ENCODE results near the gene CD59. TPM values are rescaled to one million over a fixed set of nuclear protein-coding genes. Genes with fewer than 3 reads are reported as not detected.
"Not testable (repeated sequence)": the region's sequence is repeated elsewhere in the genome, so short reads cannot be mapped to it uniquely, and the experiment has no call there.

Gene CD59
- polyA plus RNA-seq, 2 donors, result 328 to 334 TPM

DNA sequence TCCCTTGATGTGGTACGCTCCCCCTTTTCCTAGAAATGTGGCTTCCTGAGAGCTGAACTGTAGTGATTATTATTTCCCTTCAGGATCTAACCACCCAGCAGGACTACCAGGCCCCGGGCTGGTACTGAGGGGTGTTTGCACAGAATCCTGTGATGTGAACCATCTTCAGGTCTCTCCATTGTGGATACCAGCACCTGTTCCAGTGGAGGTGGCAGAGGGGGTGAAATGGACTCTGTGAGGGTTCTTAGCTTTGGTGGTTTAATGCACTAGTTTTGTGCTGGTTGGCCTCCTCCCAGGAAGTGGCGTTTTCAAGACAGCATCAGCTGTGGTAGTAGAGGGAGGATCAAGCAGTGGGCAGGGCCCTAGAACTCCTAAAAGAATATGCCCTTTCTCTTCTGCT, 54.2 kb downstream of the CD59 start:
- 79 to 82% methylated on average over 3 of the region's 3 CpGs for WGBS, 2 donors
- H3K36me3 ChIP-seq (ENCODE audit: control insufficient read depth in 2 of 2, insufficient read depth in 2 of 2, low read length in 1 of 2), result no peaks in the 10 kb centered on the region
- no peak overlapping the region for H3K4me3 ChIP-seq (ENCODE audit: low read depth in 1 of 2, low read length in 2 of 2)
- H3K4me1 ChIP-seq (ENCODE audit: control insufficient read depth in 2 of 2, insufficient read depth in 2 of 2, low read length in 1 of 2), result peaks cover 0 to 10% of the 10 kb centered on the region in 2 donors
- no peaks in the 10 kb centered on the region for H3K9me3 ChIP-seq (ENCODE audit: control insufficient read depth in 2 of 2, insufficient read depth in 1 of 2, low read depth in 1 of 2, low read length in 1 of 2)
- H3K27me3 ChIP-seq (ENCODE audit: control insufficient read depth in 1 of 2, insufficient read depth in 2 of 2, low read length in 2 of 2), result no peaks in the 10 kb centered on the region
- H3K27ac ChIP-seq (ENCODE audit: low read depth in 2 of 2, low read length in 1 of 2), result peak overlapping the region; percentile 24 to 85

DNA sequence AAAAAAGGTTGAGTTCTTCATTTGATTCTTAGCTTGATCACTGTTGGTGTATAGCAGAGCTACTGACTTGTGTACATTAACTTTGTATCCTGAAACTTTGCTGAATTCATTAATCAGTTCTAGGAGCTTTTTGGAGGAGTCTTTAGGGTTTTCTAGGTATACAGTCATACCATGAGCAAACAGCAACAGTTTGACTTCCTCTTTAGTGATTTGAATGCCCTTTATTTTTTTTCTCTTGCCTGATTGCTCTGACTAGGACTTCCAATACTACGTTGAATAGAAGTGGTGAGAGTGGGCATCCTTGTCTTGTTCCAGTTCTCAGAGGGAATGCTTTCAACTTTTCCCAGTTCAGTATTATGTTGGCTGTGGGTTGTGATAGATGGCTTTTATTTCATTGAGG, 57.6 kb downstream of the CD59 start:
- not testable (repeated sequence) for H3K36me3 ChIP-seq (ENCODE audit: control insufficient read depth in 2 of 2, insufficient read depth in 2 of 2, low read length in 1 of 2)
- WGBS, 2 donors, result 64 to 76% methylated on average over 1 of the region's 1 CpG

DNA sequence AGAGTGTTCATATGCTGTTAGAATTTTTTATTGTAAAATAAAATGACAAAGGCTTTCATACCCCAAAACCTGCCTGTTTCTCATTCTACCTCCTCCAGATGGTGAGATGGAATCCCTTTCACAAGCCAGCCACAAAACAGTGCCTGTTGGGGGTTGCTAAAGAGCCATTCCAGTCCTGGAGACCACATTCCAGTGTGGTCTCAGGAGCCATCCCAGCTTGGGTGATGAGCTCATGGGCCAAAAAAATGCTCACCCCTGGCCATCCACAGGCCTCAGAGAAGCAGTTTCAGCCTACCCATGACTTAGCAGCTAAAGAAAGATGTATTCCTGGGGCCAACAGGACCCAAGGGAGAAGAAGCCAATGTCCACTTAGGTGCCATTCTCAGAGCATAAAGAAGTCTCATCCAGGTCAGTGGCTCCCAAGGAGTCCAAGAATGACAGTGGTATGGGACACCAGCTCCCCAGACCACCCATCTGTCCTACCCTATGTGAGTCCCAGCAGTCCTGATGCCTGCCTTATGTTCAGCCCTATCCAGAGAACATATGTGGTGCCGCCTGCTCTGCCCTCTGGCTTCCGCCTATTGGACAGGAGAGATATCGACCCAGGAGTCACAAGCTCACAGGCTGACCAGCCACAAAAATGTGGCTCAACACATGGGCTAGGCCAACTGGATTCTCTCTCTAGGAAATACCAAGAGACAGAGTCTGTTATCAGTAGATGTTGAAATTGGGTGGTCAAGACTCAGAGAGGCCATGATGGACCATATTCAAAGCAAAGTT, 62.0 kb downstream of the CD59 start:
- no peak overlapping the region for H3K27ac ChIP-seq (ENCODE audit: low read depth in 2 of 2, low read length in 1 of 2)
- H3K36me3 ChIP-seq (ENCODE audit: control insufficient read depth in 2 of 2, insufficient read depth in 2 of 2, low read length in 1 of 2), result peaks cover 0 to under 1% of the 10 kb centered on the region in 2 donors
- H3K4me1 ChIP-seq (ENCODE audit: control insufficient read depth in 2 of 2, insufficient read depth in 2 of 2, low read length in 1 of 2), result peaks cover 0 to 2% of the 10 kb centered on the region in 2 donors
- 96 to 100% methylated on average over 3 of the region's 3 CpGs for WGBS, 2 donors
- no peaks in the 10 kb centered on the region for H3K27me3 ChIP-seq (ENCODE audit: control insufficient read depth in 1 of 2, insufficient read depth in 2 of 2, low read length in 2 of 2)
- H3K9me3 ChIP-seq (ENCODE audit: control insufficient read depth in 2 of 2, insufficient read depth in 1 of 2, low read depth in 1 of 2, low read length in 1 of 2), result peaks cover 0 to under 1% of the 10 kb centered on the region in 2 donors
- no peak overlapping the region for H3K4me3 ChIP-seq (ENCODE audit: low read depth in 1 of 2, low read length in 2 of 2)

More for the DNA sequence above, 57.6 kb downstream of the CD59 start:
- H3K27me3 ChIP-seq (ENCODE audit: control insufficient read depth in 1 of 2, insufficient read depth in 2 of 2, low read length in 2 of 2); H3K9me3 ChIP-seq (ENCODE audit: control insufficient read depth in 2 of 2, insufficient read depth in 1 of 2, low read depth in 1 of 2, low read length in 1 of 2); H3K4me3 ChIP-seq (ENCODE audit: low read depth in 1 of 2, low read length in 2 of 2); H3K4me1 ChIP-seq (ENCODE audit: control insufficient read depth in 2 of 2, insufficient read depth in 2 of 2, low read length in 1 of 2); H3K27ac ChIP-seq (ENCODE audit: low read depth in 2 of 2, low read length in 1 of 2): not testable (repeated sequence)

DNA sequence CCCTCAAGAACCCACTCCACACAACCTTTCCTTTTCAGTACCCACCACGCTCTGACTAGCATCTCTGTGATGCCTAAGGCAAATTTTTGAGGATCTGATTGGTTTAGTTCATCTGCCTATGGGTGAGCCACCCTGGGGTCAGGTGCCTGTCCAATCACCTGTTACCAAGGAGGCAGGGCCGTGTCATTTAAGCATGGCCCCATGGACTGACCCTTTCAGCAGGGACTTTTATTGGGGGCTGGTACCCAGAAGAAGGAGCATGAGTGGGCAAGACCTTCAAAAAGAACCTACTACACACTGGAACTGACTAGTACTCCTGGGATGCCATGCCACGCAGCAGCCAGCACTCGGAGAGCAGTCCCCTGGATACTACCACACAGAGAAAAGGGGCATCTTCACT, 64.0 kb downstream of the CD59 start:
- Histone ChIP-seq H3K36me3 (ENCODE audit: control insufficient read depth in 2 of 2, insufficient read depth in 2 of 2, low read length in 1 of 2) (peaks cover 0 to 2% of the 10 kb centered on the region in 2 donors), H3K27ac (ENCODE audit: low read depth in 2 of 2, low read length in 1 of 2) (no peak overlapping the region), H3K4me1 (ENCODE audit: control insufficient read depth in 2 of 2, insufficient read depth in 2 of 2, low read length in 1 of 2) (peaks cover 0 to 7% of the 10 kb centered on the region in 2 donors), H3K27me3 (ENCODE audit: control insufficient read depth in 1 of 2, insufficient read depth in 2 of 2, low read length in 2 of 2) (no peaks in the 10 kb centered on the region), H3K4me3 (ENCODE audit: low read depth in 1 of 2, low read length in 2 of 2) (no peak overlapping the region), H3K9me3 (ENCODE audit: control insufficient read depth in 2 of 2, insufficient read depth in 1 of 2, low read depth in 1 of 2, low read length in 1 of 2) (peaks cover 0 to 2% of the 10 kb centered on the region in 2 donors)
- 84 to 88% methylated on average over 4 of the region's 4 CpGs for WGBS, 2 donors

DNA sequence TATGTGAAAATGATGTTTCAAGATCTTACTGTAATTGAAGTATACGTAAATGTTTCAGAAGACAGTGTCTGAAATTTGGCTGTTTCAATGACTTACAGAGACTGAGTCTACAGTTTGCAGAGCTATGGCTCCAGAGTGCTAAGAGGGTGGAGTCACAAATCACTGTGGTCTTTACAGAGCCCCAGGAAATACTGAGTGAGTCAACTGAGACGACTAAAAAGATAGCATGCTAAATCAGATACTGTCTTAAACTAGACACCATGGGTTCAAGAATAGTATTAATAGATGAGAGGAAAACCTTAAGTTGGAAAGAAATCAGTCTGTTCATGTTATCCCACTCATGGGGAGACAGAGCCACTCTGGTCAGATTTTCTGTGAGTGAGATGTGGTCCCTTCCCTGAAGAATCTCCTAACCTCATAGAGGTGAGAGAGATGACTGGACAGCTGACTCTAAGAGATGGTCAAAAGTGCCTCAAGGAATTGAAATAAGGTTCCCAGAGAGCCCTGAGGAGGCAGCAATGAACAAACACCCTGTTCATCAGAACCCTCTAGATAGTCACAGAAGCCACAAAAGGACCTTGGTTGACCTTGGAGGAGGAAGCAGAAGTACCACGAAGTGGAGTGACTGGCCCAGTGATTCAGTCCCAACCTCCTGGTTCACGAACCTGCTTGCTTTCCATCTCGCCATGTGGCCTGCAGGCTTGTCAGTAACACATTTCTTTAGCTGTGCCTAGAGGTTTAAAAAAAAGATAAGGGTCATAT, 65.8 kb downstream of the CD59 start:
- Histone ChIP-seq H3K27me3 (ENCODE audit: control insufficient read depth in 1 of 2, insufficient read depth in 2 of 2, low read length in 2 of 2) (no peaks in the 10 kb centered on the region), H3K4me3 (ENCODE audit: low read depth in 1 of 2, low read length in 2 of 2) (no peak overlapping the region), H3K4me1 (ENCODE audit: control insufficient read depth in 2 of 2, insufficient read depth in 2 of 2, low read length in 1 of 2) (peaks cover 3 to 16% of the 10 kb centered on the region in 2 donors), H3K27ac (ENCODE audit: low read depth in 2 of 2, low read length in 1 of 2) (peak overlapping the region; percentile 6 to 18), H3K9me3 (ENCODE audit: control insufficient read depth in 2 of 2, insufficient read depth in 1 of 2, low read depth in 1 of 2, low read length in 1 of 2) (peaks cover 0 to 2% of the 10 kb centered on the region in 2 donors), H3K36me3 (ENCODE audit: control insufficient read depth in 2 of 2, insufficient read depth in 2 of 2, low read length in 1 of 2) (peaks cover 0 to 2% of the 10 kb centered on the region in 2 donors)
- 62 to 71% methylated on average over 5 of the region's 5 CpGs for WGBS, 2 donors

DNA sequence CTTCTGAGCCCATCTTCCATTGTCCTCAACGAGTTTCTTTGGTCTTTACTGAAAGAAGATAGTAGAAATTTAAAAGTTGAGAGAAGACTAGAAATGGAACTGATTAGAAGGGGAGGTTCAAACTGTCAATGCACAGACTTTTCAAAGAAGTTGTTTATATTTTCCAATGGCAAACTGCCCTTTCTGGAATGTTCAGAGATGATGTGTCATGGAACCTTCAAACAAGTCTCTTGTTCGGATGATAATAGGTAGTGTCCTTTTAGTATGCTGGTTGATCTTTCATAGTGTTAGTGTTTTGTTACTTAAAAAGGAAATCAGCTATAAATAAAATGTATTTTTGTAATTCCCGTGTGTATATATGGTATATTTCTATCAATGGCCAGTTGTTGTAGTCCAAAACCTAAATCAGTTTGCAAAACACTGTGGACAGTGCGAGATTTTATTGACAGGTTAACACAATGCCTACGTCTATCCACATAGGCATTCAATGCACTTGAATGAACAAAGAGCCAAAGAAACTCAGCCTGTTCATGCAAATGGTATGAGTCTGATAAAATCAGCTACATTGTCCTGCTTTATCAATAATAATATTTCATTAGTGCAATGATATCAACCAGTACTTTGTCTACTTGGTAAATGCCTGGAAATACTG, 66.5 kb downstream of the CD59 start:
- H3K27me3 ChIP-seq (ENCODE audit: control insufficient read depth in 1 of 2, insufficient read depth in 2 of 2, low read length in 2 of 2), result no peaks in the 10 kb centered on the region
- peak overlapping the region in 1 of 2 donors; percentile 14 for H3K27ac ChIP-seq (ENCODE audit: low read depth in 2 of 2, low read length in 1 of 2)
- H3K4me1 ChIP-seq (ENCODE audit: control insufficient read depth in 2 of 2, insufficient read depth in 2 of 2, low read length in 1 of 2), result peaks cover 3 to 22% of the 10 kb centered on the region in 2 donors
- peaks cover 0 to 2% of the 10 kb centered on the region in 2 donors for H3K9me3 ChIP-seq (ENCODE audit: control insufficient read depth in 2 of 2, insufficient read depth in 1 of 2, low read depth in 1 of 2, low read length in 1 of 2)
- 85 to 86% methylated on average over 5 of the region's 5 CpGs for WGBS, 2 donors
- H3K36me3 ChIP-seq (ENCODE audit: control insufficient read depth in 2 of 2, insufficient read depth in 2 of 2, low read length in 1 of 2), result peaks cover 0 to 2% of the 10 kb centered on the region in 2 donors
- H3K4me3 ChIP-seq (ENCODE audit: low read depth in 1 of 2, low read length in 2 of 2), result no peak overlapping the region

DNA sequence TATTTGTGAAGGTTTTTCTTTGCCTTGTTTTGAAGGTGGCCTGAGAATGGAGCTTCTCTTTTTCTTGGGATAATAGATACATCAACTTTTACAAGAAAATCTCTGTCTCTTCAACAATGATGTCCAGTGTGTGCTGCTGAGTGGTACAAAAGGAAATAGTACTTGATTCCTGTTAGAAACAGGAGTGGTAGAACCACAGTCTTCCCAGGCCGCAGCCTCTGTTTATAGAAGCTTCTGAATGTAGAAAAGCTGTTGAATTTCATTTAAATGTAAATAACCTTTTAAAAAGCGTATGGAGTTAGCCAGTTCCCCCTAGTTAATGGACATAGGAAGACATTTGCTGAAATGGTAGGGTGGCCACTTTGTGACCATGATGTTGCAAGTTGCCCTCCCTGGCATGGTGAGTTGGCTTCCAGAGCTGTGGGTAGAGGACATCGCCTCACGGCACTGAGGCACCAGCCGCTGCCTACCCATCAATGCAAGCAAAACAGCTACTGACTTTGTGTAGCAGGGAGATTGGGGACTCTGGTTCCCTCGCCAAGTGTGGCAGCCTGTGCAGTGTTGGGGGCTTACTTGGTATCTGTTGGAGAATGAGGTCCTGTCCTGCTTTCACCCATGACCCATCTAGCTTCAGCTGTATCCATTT, 67.1 kb downstream of the CD59 start:
- H3K27me3 ChIP-seq (ENCODE audit: control insufficient read depth in 1 of 2, insufficient read depth in 2 of 2, low read length in 2 of 2), result no peaks in the 10 kb centered on the region
- peak overlapping the region in 1 of 2 donors; percentile 14 for H3K27ac ChIP-seq (ENCODE audit: low read depth in 2 of 2, low read length in 1 of 2)
- peaks cover 3 to 22% of the 10 kb centered on the region in 2 donors for H3K4me1 ChIP-seq (ENCODE audit: control insufficient read depth in 2 of 2, insufficient read depth in 2 of 2, low read length in 1 of 2)
- H3K4me3 ChIP-seq (ENCODE audit: low read depth in 1 of 2, low read length in 2 of 2), result no peak overlapping the region
- peaks cover 0 to 2% of the 10 kb centered on the region in 2 donors for H3K9me3 ChIP-seq (ENCODE audit: control insufficient read depth in 2 of 2, insufficient read depth in 1 of 2, low read depth in 1 of 2, low read length in 1 of 2)
- 94 to 98% methylated on average over 6 of the region's 6 CpGs for WGBS, 2 donors
- H3K36me3 ChIP-seq (ENCODE audit: control insufficient read depth in 2 of 2, insufficient read depth in 2 of 2, low read length in 1 of 2), result peaks cover 0 to 2% of the 10 kb centered on the region in 2 donors

DNA sequence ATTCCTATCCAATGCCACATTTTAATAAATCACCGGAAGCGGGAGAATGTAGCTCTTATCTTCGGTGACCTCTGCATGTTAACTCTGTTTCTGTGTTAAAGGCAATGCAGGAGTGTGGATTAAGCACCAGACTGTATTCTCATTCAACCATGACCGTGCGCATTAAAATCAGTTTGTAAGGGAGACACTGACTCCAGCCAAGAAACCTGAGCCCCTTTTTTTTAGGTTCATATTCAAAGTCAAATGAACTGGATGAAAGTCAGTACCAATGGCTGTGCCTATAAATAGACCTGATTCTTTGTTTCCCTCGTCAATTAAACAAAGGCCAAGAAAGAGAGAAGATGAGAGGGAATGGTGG, 67.8 kb downstream of the CD59 start:
- Histone ChIP-seq H3K4me1 (ENCODE audit: control insufficient read depth in 2 of 2, insufficient read depth in 2 of 2, low read length in 1 of 2) (peaks cover 3 to 22% of the 10 kb centered on the region in 2 donors), H3K27ac (ENCODE audit: low read depth in 2 of 2, low read length in 1 of 2) (peak overlapping the region; percentile 61 to 80), H3K36me3 (ENCODE audit: control insufficient read depth in 2 of 2, insufficient read depth in 2 of 2, low read length in 1 of 2) (peaks cover 0 to 2% of the 10 kb centered on the region in 2 donors), H3K9me3 (ENCODE audit: control insufficient read depth in 2 of 2, insufficient read depth in 1 of 2, low read depth in 1 of 2, low read length in 1 of 2) (peaks cover 0 to 2% of the 10 kb centered on the region in 2 donors), H3K27me3 (ENCODE audit: control insufficient read depth in 1 of 2, insufficient read depth in 2 of 2, low read length in 2 of 2) (no peaks in the 10 kb centered on the region), H3K4me3 (ENCODE audit: low read depth in 1 of 2, low read length in 2 of 2) (no peak overlapping the region)
- 52 to 64% methylated on average over 6 of the region's 6 CpGs for WGBS, 2 donors

DNA sequence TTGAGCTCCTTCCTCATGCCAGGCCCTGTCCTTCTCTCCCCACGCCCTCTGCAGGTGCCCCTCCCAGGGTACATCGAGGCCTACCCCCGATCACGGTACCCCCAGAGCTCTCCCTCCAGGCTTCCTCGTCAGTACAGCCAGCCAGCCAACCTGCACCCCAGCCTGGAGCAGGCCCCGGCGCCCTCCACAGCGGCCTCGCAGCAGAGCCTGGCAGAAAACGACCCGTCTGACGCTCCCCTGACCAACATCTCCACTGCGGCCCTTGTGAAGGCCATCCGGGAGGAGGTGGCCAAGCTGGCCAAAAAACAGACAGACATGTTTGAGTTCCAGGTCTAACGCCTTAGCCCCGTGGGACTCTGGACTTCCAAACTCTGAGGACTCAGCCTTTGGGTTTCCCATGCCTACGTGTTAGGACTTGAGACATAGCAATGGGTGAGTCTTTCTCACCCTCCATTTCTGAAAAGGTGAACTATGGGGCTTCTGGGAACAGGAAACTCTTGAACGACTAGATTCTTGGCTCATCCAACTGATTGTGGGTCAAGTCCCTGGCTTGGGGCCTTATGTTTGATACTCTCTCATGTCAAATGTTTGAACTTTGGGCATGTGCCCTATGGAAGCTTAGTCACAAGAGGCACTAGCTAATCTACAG, 68.3 kb downstream of the CD59 start:
- Histone ChIP-seq H3K27ac (ENCODE audit: low read depth in 2 of 2, low read length in 1 of 2) (peak overlapping the region; percentile 80 to 85), H3K9me3 (ENCODE audit: control insufficient read depth in 2 of 2, insufficient read depth in 1 of 2, low read depth in 1 of 2, low read length in 1 of 2) (peaks cover 0 to 2% of the 10 kb centered on the region in 2 donors), H3K36me3 (ENCODE audit: control insufficient read depth in 2 of 2, insufficient read depth in 2 of 2, low read length in 1 of 2) (peaks cover 0 to 2% of the 10 kb centered on the region in 2 donors), H3K4me1 (ENCODE audit: control insufficient read depth in 2 of 2, insufficient read depth in 2 of 2, low read length in 1 of 2) (peaks cover 3 to 22% of the 10 kb centered on the region in 2 donors), H3K4me3 (ENCODE audit: low read depth in 1 of 2, low read length in 2 of 2) (no peak overlapping the region), H3K27me3 (ENCODE audit: control insufficient read depth in 1 of 2, insufficient read depth in 2 of 2, low read length in 2 of 2) (no peaks in the 10 kb centered on the region)
- 82 to 83% methylated on average over 18 of the region's 18 CpGs for WGBS, 2 donors
